Testis (tissue), 3 donors: ENCODE results near the gene GPC3. TPM values are rescaled to one million over a fixed set of nuclear protein-coding genes. Genes with fewer than 3 reads are reported as not detected.
A peak's percentile ranks its signal among the peaks of the same experiment; 100 is the strongest.

Source experiments
- DNase-seq: peaks from one replicate; pipeline ENCODE4 v3.0.0-alpha.2; 2019
- H3K27ac ChIP-seq, 2 donors: fragments of 200-600 bp; sonication (generic); one replicate each; pipeline ENCODE4 v1.5.1; 2019
- H3K27me3 ChIP-seq: fragments of 200-600 bp; sonication (generic); one replicate; pipeline ENCODE4 v1.5.1; 2019
- H3K36me3 ChIP-seq: fragments of 200-600 bp; sonication (generic); one replicate; pipeline ENCODE4 v1.5.1; 2017; ENCODE audit warnings: low read depth; ENCODE audit errors: missing control alignments
- H3K4me1 ChIP-seq: fragments of 200-600 bp; sonication (generic); one replicate; pipeline ENCODE4 v1.5.1; 2019
- H3K4me3 ChIP-seq, 2 donors: fragments of 200-600 bp; sonication (generic); one replicate each; pipeline ENCODE4 v1.5.1; 2017 to 2019
- H3K9me3 ChIP-seq: fragments of 200-600 bp; sonication (generic); one replicate; pipeline ENCODE4 v1.5.1; 2017
- POLR2A ChIP-seq: fragments of 450-650 bp; IDR thresholded peaks from one replicate; pipeline ENCODE4 v1.6.1; 2017; ENCODE audit warnings: antibody characterized with exemption, mild to moderate bottlenecking, moderate library complexity
- WGBS, 2 donors: methylation state at CpG; one replicate each; pipeline ENCODE4 v1.1.5; 2018; 5-methylcytosine and 5-hydroxymethylcytosine counted together
- intact Hi-C: fragments of 100-400 bp; cut with DNase I; formaldehyde crosslinking; loops from one replicate; pipeline ENCODE4 v1.15.1; 2023; ENCODE audit warnings: low total_unique reads
- polyA plus RNA-seq: library from polyadenylated mRNA; stranded (reverse); fragments of 350-450 nt; fragmentation: Illumina TruSeq; extraction: RNeasy Lipid Tissue Mini Kit (QIAGEN cat#74804); gene quantifications from one replicate; pipeline ENCODE4 v1.2.3, GENCODE V29; 2014; ENCODE audit warnings: low read depth, low replicate concordance; ENCODE audit not compliant: insufficient read depth
- total RNA-seq, 2 donors: library from RNA; depleted of rRNA; stranded (reverse); fragments of >200 nt; gene quantifications; one replicate each; pipeline ENCODE4 v1.2.3, GENCODE V29; 2016
- TF ChIP-seq, protein P1 (sequence below), 3 experiments: fragments of 450-650 bp in 2 of 3; fragments of 200-600 bp in 1 of 3; sonication (generic) in 1 of 3; IDR thresholded peaks; one replicate each; pipeline ENCODE4 v1.5.1; 2016 to 2019; ENCODE audit warnings: antibody characterized with exemption in 3 of 3, mild to moderate bottlenecking in 2 of 3, moderate library complexity in 1 of 3

The GPC3 gene
- total and polyA plus RNA-seq, 3 donors from 2014 or later, result 4.9 to 12.9 (median 5.4) TPM

DNA sequence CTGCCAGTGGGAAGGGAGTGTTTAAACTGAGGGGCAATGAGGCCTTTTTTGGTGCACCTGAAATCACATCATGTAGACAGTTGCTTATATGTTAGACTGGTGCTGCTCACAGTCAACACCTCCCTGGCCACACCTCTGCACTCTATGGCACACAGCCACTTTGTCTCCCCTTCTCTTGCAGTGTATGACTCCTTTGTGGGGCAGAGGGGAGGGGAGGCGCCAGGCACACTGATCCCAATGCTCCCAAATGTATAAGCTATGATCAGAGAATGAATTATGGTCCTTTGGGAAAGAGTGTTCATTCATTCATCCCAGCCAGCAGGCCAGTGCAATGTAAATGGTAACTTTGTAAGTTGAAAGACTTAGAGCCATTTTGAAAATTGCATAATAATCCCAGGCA is 4.6 kb upstream of the GPC3 start:
- Histone ChIP-seq H3K4me1 (no peaks in the 10 kb centered on the region), H3K9me3 (no peaks in the 10 kb centered on the region), H3K36me3 (no peaks in the 10 kb centered on the region), H3K27ac (no peak overlapping the region), H3K27me3 (no peaks in the 10 kb centered on the region), H3K4me3 (no peak overlapping the region)
- intact Hi-C loops, result no loop called here
- TF ChIP-seq, protein P1, sequence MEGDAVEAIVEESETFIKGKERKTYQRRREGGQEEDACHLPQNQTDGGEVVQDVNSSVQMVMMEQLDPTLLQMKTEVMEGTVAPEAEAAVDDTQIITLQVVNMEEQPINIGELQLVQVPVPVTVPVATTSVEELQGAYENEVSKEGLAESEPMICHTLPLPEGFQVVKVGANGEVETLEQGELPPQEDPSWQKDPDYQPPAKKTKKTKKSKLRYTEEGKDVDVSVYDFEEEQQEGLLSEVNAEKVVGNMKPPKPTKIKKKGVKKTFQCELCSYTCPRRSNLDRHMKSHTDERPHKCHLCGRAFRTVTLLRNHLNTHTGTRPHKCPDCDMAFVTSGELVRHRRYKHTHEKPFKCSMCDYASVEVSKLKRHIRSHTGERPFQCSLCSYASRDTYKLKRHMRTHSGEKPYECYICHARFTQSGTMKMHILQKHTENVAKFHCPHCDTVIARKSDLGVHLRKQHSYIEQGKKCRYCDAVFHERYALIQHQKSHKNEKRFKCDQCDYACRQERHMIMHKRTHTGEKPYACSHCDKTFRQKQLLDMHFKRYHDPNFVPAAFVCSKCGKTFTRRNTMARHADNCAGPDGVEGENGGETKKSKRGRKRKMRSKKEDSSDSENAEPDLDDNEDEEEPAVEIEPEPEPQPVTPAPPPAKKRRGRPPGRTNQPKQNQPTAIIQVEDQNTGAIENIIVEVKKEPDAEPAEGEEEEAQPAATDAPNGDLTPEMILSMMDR (IDR thresholded peaks at IDR 0.05), result no peak
- WGBS, 2 donors, result 67 to 69% methylated on average over 1 of the region's 1 CpG
- DNase-seq, result no peak

DNA sequence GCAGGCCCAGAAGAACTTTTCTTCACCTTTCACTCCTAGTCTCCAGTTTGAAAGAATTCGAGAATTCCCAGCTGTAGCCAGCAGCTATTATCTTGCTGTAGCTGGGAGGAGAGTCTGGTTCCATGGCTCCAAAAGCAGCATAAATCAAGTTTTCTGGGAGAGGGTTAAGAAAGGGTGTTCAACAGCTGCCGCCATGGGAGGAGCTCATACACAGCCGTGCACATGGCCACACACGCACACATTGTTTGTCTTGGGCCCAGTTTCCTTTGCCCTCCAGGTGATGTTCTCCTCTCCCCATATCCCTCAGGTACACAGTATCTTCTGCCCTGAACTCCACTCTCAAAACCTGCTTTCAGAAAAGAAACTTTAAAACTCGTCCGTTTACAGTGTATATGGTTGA is 4.1 kb upstream of the GPC3 start:
- Histone ChIP-seq H3K4me3 (no peak overlapping the region), H3K4me1 (no peaks in the 10 kb centered on the region), H3K27ac (no peak overlapping the region), H3K27me3 (no peaks in the 10 kb centered on the region), H3K36me3 (no peaks in the 10 kb centered on the region), H3K9me3 (no peaks in the 10 kb centered on the region)
- intact Hi-C loops, result no loop called here
- WGBS, 2 donors, result 86 to 87% methylated on average over 5 to 6 of the region's 6 CpGs
- TF ChIP-seq, protein P1 (IDR thresholded peaks at IDR 0.05), result no peak
- no peak for TF ChIP-seq POLR2A
- DNase-seq, result no peak

DNA sequence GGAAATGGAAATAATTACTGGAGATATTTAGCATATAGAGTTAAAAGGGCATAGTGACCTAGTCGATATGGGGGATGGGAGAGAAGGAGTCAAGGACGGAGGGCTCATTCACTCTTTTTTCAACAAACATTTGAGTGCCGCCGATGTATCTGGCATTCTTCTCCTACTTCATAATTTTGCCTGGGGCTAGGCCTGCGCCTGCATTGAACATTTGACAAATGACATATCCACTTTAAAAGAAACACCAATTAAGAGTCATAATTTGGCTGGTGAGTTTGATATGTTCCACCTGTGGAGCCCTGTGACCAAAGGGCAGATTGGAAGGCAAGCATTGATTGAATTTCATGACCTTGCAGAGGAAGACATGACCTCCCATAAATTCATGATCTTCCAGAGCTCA is 2.6 kb upstream of the GPC3 start:
- intact Hi-C loops, result no loop called here
- Histone ChIP-seq H3K27ac (no peak overlapping the region), H3K27me3 (no peaks in the 10 kb centered on the region), H3K4me3 (no peak overlapping the region), H3K4me1 (no peaks in the 10 kb centered on the region), H3K36me3 (no peaks in the 10 kb centered on the region), H3K9me3 (no peaks in the 10 kb centered on the region)
- no peak for DNase-seq
- TF ChIP-seq POLR2A, result no peak
- TF ChIP-seq, protein P1 (IDR thresholded peaks at IDR 0.05), result no peak
- 75 to 85% methylated on average over 5 of the region's 5 CpGs for WGBS, 2 donors

DNA sequence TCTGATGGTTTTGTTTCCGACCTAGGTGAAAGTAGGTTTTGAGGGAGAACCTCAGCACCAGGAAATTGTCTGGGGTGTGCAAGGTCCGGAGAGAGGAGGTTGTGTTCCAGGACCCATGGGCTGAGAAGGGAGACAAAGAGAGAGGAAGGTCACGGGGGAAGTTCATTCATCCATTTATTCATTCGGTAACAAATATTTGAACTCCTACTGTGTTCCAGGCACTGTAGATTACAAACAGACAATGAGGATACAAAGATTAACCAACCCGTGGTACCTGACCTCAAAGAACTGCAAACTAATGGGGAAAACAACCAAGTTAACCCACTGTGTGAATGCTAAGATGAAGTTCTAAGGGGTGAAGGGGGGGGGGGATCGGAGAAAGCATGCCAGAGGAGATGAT is 1.8 kb upstream of the GPC3 start:
- no peaks in the 10 kb centered on the region for H3K4me1 ChIP-seq
- DNase-seq, result no peak
- H3K27me3 ChIP-seq, result no peaks in the 10 kb centered on the region
- no peak overlapping the region for H3K4me3 ChIP-seq
- no peaks in the 10 kb centered on the region for H3K9me3 ChIP-seq
- TF ChIP-seq POLR2A, result no peak
- TF ChIP-seq, protein P1 (IDR thresholded peaks at IDR 0.05), result no peak
- 46 to 56% methylated on average over 6 of the region's 6 CpGs for WGBS, 2 donors
- H3K27ac ChIP-seq, result no peak overlapping the region
- no peaks in the 10 kb centered on the region for H3K36me3 ChIP-seq
- intact Hi-C loops, result no loop called here

DNA sequence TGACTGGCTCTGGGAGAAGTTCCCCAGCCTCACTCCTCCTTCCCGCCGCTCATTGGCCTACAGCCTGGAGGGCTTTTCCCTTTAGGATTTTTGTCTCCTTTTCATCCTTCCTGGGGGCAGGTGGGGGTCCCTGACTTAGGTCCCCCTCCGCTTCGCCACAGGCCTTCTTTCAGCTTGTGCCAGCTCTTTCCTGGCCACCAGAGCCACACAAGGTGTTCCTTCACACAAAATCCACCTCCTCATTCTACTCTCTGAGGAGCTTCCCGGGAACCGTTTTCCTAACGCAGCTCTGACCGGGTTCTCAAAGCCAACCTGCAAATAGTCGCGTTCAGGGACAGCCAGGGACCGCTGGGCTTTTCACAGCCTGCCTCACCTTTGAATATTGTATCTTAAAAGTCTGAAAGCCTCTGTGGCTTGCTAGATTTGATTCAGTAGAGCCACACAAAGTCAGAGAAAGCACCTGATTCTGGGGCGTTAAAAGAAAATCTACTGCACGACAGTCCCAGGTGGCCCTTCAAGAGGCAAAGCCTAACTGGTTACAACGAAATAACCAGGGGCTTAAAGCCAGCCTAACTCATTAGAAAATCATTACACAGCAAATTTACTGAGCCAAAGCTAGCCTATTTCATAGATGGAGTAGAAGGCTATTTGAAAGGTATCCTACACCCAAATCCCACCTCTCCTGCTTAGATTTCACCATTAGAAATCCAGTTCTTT is 731 bp upstream of the GPC3 start:
- no peaks in the 10 kb centered on the region for H3K27me3 ChIP-seq
- WGBS, 2 donors, result 0 to 7% methylated on average over 4 to 12 of the region's 14 CpGs
- peak overlapping the region in 1 of 2 donors; percentile 31 for H3K4me3 ChIP-seq
- intact Hi-C loops, result no loop called here
- H3K27ac ChIP-seq, result no peak overlapping the region
- H3K36me3 ChIP-seq, result no peaks in the 10 kb centered on the region
- H3K9me3 ChIP-seq, result no peaks in the 10 kb centered on the region
- no peak for DNase-seq
- TF ChIP-seq POLR2A, result no peak
- TF ChIP-seq, protein P1 (IDR thresholded peaks at IDR 0.05), result no peak
- no peaks in the 10 kb centered on the region for H3K4me1 ChIP-seq
